Stimulated activated CD4-positive, alpha-beta T cell treated with anti-CD3 and anti-CD28 coated beads, Interleukin-12 subunit alpha, Interleukin-12 subunit beta, amount 100 ng/mL, for 4 hours (primary cell): ENCODE results near the gene IST1.
"Not testable (repeated sequence)": the region's sequence is repeated elsewhere in the genome, so short reads cannot be mapped to it uniquely, and the experiment has no call there.

ENCODE experiments used
- DNase-seq: peaks from one replicate; pipeline ENCODE4 v3.0.0-alpha.2; 2020

The IST1 gene

GRCh38 chr16:71894921-71895678 is at the start of gene IST1:
IST1 (plus strand) TSS chr16:71895531; CDS start chr16:71915641, 20,110 bp downstream.
- DNase-seq, result peak; percentile 96

DNA sequence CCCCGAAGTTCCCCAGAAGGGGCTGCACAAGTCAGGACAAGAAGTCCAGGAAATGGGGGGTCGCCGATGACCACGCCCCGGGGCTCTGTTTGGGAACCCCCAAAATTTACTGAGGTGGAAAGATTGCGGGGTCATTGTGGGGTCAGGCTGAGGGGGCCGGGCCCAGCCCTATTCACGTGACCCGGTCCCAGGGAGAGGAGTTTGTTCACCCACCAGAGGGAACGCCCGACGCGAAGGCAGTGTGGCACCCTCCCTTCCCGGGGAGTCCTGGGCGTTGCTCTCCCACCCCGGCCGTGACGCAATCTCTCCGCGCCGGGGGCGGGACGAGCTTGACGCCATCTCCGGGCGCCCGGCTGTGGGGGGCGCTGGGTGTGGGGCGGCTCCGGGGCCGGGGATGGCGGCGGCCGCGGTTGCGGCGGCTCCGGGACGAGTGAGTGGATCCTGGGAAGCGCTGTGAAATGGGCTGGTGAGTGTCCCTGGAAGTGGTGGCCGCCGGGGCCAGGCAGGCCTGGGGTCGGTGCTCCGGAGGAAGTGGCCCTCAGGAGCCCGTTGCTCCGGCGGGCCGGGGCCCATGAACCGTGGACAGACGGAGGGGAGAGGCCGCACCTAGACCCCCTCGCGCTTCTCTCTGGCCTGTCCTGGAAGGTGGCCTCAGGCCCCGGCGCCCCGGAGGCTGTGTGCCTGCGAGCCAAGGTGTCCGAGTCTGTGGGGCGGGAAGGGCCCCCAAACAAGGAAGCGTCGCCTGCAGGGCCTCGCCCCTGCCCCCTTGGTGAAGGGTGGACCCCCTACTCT is 49.5 kb upstream of the IST1 start, which contains the start of gene ATXN1L:
TSS of gene ATXN1L (plus strand) at position 338 of the 792 bp plus-strand sequence. CDS start 3,765 bp downstream, outside the sequence.
- DNase-seq, result peak; percentile 93

DNA sequence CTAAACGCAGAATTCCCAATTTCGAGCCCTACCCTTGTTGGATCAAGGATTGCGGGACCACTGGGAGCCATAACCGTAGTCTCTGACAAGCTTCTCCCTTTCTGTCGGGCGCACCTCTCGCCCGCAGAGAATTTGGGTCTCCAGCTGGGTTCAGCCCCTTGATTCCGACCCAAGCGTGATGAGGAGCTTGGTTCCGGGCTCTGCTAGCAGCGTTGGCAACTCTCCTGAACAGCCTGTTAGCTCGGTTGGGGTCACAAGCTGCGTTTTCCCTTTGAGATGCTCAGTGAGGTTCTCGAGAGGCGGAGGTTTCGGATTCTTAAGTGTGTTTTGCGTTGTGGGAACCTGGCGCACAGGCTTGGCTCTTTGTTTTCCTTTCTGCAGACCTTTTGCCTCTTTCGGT is 48.9 kb upstream of the IST1 start:
- no peak for DNase-seq

DNA sequence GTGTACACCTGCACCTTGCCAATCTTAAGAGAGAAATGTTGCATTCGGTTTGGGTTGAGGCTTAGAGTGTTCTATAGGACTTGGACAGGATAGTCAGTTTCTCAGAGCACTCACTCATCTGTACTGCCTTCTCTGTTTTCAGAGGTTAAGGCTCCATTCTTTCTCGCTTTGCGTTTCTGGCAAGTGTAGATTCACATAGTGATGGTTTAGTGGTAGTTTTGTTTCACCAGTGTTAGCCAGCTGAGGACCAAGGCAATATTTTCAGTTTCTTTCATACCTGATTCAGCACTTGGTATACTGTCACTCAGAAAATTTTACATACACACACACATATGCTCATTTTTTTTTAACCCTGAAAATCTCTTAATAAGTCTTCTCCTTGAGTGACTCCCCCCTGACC is 48.2 kb upstream of the IST1 start:
- DNase-seq, result no peak

- no peak for DNase-seq
These were observed 46.7 kb upstream of the IST1 start for GRCh38 chr16:71848622-71849021.

DNA sequence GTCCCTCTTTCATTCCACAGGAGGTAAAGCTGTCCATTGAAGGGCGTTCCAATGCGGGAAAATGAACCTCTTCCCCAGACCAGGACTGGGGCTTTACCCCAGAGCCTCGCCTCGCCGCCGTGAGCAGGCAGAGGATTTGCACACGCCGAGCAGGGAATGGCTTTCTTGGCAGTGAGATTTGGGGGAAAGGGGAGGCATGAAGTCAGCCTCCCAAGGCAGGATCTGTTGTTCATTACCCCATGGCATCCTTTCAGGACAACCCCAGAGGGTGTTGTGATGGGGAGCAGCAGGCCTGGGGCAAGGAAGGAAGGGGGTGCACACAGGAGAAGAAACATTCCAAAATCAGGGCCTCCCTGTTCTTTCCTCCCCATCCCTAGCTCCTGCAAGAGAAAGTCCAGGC is 43.6 kb upstream of the IST1 start:
- no peak for DNase-seq

GRCh38 chr16:71852158-71852557 is 43.2 kb upstream of the IST1 start:
- DNase-seq, result no peak

GRCh38 chr16:71852561-71852960 is 42.8 kb upstream of the IST1 start:
- no peak for DNase-seq

- no peak for DNase-seq
These were observed 41.9 kb upstream of the IST1 start for GRCh38 chr16:71853413-71853812.

- DNase-seq, result no peak
These were observed 40.9 kb upstream of the IST1 start for GRCh38 chr16:71854369-71854948.

GRCh38 chr16:71855937-71856662 is 39.2 kb upstream of the IST1 start:
- DNase-seq, result no peak

DNA sequence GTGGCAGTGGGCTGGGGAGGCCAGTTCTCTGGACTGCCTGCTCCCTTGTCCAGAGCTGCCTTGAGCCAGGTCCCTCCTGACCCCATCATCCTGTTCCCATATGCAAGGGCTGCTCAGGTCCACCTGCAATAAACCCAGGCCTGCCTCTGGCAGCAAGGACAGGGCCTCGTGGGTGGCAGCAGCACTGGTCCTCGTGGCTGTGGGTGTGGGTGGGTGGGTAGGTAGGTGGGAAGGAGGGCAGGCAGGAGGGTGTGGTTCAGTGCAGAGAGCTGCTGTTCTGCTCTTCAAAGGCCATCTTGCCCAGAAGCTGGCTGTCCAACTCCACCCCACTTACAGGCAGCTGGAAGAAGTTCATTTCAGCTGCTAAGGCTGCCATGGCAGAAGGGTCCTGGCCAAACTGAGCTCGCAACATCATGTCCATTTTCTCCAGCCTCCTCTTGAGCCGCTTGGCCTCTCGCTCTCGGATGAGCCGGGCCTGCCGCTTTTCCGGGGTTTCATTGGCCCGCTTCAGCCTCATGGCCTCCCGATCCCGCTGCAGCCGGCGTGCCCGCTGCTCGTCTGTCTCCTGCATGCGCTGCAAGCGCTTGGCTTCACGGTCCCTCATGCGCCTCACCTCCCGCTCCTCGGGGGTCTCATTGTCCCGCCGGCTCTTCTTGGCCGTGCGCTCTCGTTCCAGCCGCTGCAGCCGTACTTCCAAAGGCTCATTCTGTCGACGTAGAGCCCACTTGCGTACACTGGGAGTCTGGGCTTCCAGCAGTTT is 35.4 kb upstream of the IST1 start:
- DNase-seq, result no peak

- DNase-seq, result no peak
These were observed 31.3 kb upstream of the IST1 start for GRCh38 chr16:71863995-71864394.

GRCh38 chr16:71865173-71865863 is 30.0 kb upstream of the IST1 start:
- DNase-seq, result no peak

- not testable (repeated sequence) for DNase-seq
These were observed 28.2 kb upstream of the IST1 start for GRCh38 chr16:71867175-71867574.

DNA sequence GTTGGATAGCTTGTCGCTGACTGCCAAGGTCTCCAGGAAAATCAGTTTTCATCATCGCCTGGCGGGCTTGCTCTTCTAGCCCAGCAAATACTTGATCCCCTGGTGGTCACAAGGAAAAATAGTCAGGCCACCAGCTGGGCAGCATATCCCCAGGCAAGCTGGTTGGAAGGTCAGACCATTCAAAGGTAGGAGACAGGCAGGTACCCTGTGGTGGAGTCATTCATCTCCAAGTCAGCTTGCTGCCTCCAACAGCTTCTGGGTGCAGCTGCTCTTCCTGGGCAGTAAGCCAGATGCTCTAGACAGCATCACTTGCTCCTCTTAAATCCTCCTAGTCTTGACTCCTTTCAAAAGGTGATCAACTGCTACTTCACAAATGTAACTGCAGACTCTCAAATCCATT is 27.4 kb upstream of the IST1 start:
- no peak for DNase-seq

DNA sequence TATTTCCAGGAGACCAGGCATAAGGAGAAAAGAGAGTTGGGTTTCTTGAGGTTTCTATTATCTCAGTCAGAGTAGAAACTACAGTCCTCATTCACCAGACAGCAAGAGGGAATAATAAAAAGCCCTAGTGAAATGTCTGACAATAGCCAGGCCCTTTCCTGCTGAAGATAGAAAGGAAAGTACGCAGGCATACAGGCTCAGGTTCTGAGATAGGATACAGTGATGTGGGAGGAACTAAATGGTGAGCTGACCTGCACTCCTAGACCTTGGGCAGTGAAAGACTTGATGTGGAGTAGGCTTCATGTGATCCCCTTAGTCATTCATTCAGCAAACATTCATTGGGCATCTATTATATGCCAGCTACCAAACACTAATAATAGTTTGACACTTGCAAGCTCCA is 26.2 kb upstream of the IST1 start:
- DNase-seq, result no peak

DNA sequence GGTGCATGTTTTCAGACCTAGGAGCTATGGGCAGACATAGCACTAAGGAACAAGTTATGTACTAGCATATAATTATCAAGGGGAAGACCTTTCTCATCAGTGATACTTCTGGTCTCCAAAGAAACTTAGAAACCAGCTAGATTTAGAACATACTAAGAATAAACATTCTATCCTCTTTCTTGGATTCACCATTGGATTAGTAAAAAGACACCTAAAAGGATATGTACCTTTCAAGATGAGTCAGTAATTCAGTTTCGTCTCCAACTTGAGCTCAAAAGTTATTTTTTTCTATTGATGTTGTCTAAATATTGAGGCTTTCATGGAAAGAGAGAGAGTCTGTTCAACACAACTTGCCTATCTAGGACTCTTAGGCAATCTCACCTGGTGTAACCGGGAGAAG is 24.5 kb upstream of the IST1 start:
- DNase-seq, result no peak

GRCh38 chr16:71873199-71873598 is 22.1 kb upstream of the IST1 start:
- no peak for DNase-seq

DNA sequence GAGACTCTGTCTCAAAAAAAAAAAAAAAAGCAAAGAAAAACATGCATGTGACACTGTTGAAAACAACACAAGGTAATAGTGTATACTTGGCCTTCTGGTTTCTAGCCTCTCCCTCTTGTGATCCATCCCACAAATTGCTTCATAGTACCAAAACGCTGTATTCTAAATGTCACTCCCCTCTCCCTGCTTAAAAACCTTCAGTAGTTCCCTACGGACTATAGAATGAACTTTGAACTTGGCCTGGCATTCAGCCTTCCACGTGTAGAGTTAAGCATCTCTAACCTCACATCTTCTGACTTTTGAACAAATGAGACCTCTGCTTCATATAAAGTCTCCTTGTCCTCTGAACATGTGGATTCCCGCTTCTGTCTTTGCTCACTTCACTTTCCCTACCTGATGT is 16.4 kb upstream of the IST1 start:
- DNase-seq, result no peak

GRCh38 chr16:71880176-71880575 is 15.2 kb upstream of the IST1 start:
- DNase-seq, result no peak
